Measurements from ENCODE around the gene RNF187. TPM values are rescaled to one million over a fixed set of nuclear protein-coding genes. Genes with fewer than 3 reads are reported as not detected.

RNF187 gene
- total and polyA plus RNA-seq, 2 of the 13 experiments (the other 11 are each of a cell fraction or from before 2014, with no cell fraction given): 41.3 to 59.4 TPM

- H3K9ac ChIP-seq (ENCODE audit: insufficient read depth, low read depth, low read length): no peak overlapping the region
- no peaks in the 10 kb centered on the region for H3K9me3 ChIP-seq (ENCODE audit: low read length)
- no peak for FAIRE-seq
- no peaks in the 10 kb centered on the region for H4K20me1 ChIP-seq (ENCODE audit: insufficient read depth, low read length)
- peaks cover 5% of the 10 kb centered on the region; the same call in 1 of the 2 replicates for H3K4me1 ChIP-seq (ENCODE audit: insufficient read depth, low read length)
- DNase-seq (ENCODE audit: low spot score): no peak
- H3K4me2 ChIP-seq (ENCODE audit: low read depth, low read length): no peak overlapping the region
- ATAC-seq: no peak
- intact Hi-C loops (cut with micrococcal nuclease; ENCODE audit: unreplicated experiment): no loop called here
- no peak overlapping the region for H3K27ac ChIP-seq (ENCODE audit: extremely low read length, insufficient read depth, low read length)
- no peaks in the 10 kb centered on the region for H3K79me2 ChIP-seq (ENCODE audit: insufficient read depth, low read length)
- H3K27me3 ChIP-seq (ENCODE audit: control insufficient read depth in 1 of 2, insufficient read depth in 2 of 2, low read length in 2 of 2): peaks cover 3 to 35% of the 10 kb centered on the region in 2 experiments; a peak in 4 of 5 replicates
- H3K4me3 ChIP-seq (replicated peaks in 1 of 3; ENCODE audit: insufficient read depth in 1 of 3, low read depth in 2 of 3, low read length in 3 of 3): no peak overlapping the region
- BruUV-seq (replicated peaks): no TSS peak
- no peak for TF ChIP-seq ZNF276 (CRISPR knock-in tag; IDR thresholded peaks at IDR 0.05; ENCODE audit: low read depth)
- TF ChIP-seq ZNF775 (CRISPR knock-in tag; IDR thresholded peaks at IDR 0.05; ENCODE audit: borderline replicate concordance): no peak
- no peak for TF ChIP-seq GFI1 (CRISPR knock-in tag; IDR thresholded peaks at IDR 0.05; ENCODE audit: borderline replicate concordance)
- no peak for TF ChIP-seq ERF (CRISPR knock-in tag; IDR thresholded peaks at IDR 0.05)
- no peak for TF ChIP-seq ONECUT2 (CRISPR knock-in tag; IDR thresholded peaks at IDR 0.05)
- TF ChIP-seq THYN1 (CRISPR knock-in tag; IDR thresholded peaks at IDR 0.05; ENCODE audit: borderline replicate concordance, low read depth): no peak
- no peak for TF ChIP-seq SNAPC5 (CRISPR knock-in tag; IDR thresholded peaks at IDR 0.05; ENCODE audit: borderline replicate concordance)
- TF ChIP-seq MED8 (CRISPR knock-in tag; IDR thresholded peaks at IDR 0.05; ENCODE audit: insufficient replicate concordance): no peak
- no peak for TF ChIP-seq RFX3 (CRISPR knock-in tag; IDR thresholded peaks at IDR 0.05)
- TF ChIP-seq MTA3 (CRISPR knock-in tag; IDR thresholded peaks at IDR 0.05): no peak
- TF ChIP-seq CHCHD3 (CRISPR knock-in tag; IDR thresholded peaks at IDR 0.05): no peak
- POLR2A ChIA-PET: no interaction called here
- in situ Hi-C loops (cut with HindIII; ENCODE audit: extremely low pct_ligation_motif_present, low pct_unique_long_range_greater_than_20kb): no loop called here
- H2AFZ ChIP-seq (ENCODE audit: low read length): no peak overlapping the region
- H3K36me3 ChIP-seq (replicated peaks in 1 of 2; ENCODE audit: control insufficient read depth in 1 of 2, insufficient read depth in 2 of 2, low read length in 2 of 2): no peaks in the 10 kb centered on the region
- WGBS (ENCODE audit: low lambda C conversion rate): 21% methylated on average over 2 of the region's 2 CpGs
- CTCF ChIA-PET (ENCODE audit: low intra/inter-chr PET ratio, low total read pairs): no interaction called here
Measured at GRCh38 chr1:228460821-228461220, 26.4 kb upstream of the RNF187 start.
